ENCODE results near the gene DHRSX.

GRCh38 chrX:2369206-2369605 lies 131.6 kb downstream of the DHRSX start:
- TF ChIP-seq OSR1 (CRISPR knock-in tag; IDR thresholded peaks at IDR 0.05) (no peak), ARNTL (CRISPR knock-in tag; IDR thresholded peaks at IDR 0.05; ENCODE audit: borderline replicate concordance, low read depth) (no peak), GLIS3 (CRISPR knock-in tag; IDR thresholded peaks at IDR 0.05) (no peak), PATZ1 (CRISPR knock-in tag; IDR thresholded peaks at IDR 0.05; ENCODE audit: borderline replicate concordance) (no peak)
- TF ChIP-seq, protein P1, sequence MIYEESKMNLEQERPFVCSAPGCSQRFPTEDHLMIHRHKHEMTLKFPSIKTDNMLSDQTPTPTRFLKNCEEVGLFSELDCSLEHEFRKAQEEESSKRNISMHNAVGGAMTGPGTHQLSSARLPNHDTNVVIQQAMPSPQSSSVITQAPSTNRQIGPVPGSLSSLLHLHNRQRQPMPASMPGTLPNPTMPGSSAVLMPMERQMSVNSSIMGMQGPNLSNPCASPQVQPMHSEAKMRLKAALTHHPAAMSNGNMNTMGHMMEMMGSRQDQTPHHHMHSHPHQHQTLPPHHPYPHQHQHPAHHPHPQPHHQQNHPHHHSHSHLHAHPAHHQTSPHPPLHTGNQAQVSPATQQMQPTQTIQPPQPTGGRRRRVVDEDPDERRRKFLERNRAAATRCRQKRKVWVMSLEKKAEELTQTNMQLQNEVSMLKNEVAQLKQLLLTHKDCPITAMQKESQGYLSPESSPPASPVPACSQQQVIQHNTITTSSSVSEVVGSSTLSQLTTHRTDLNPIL (CRISPR knock-in tag; IDR thresholded peaks at IDR 0.05; ENCODE audit: low read depth): no peak

Data from SK-N-SH treated with all-trans-retinoic acid at 6 μM for 48 hours (cell line).